Activated T-helper 2 cell treated with anti-CD3 and anti-CD28 coated beads, Interferon-gamma antibody, Interleukin-2, Interleukin-4, amounts not matched to agents 10 μg/mL and 5 μg/mL and 100 μg/mL, durations not matched to agents 14 hours and 24 hours and 36 hours (primary cell): ENCODE data around the gene TEX14. TPM values are rescaled to one million over a fixed set of nuclear protein-coding genes. Genes with fewer than 3 reads are reported as not detected.
A peak's percentile ranks its signal among the peaks of the same experiment; 100 is the strongest.

Experiments used
- DNase-seq: peaks from one replicate; pipeline ENCODE4 v3.0.0; 2021; ENCODE audit warnings: low spot score
- H3K27ac Mint-ChIP-seq: one replicate; pipeline ENCODE4 v1.8.0; 2021; ENCODE audit warnings: mixed read lengths
- H3K27me3 Mint-ChIP-seq: one replicate; pipeline ENCODE4 v1.8.0; 2021; ENCODE audit warnings: low read depth, mixed read lengths
- H3K36me3 Mint-ChIP-seq: one replicate; pipeline ENCODE4 v1.8.0; 2021; ENCODE audit warnings: low read depth, mixed read lengths
- H3K4me1 Mint-ChIP-seq: one replicate; pipeline ENCODE4 v1.8.0; 2021; ENCODE audit warnings: low read depth, mixed read lengths
- H3K4me3 Mint-ChIP-seq: one replicate; pipeline ENCODE4 v1.8.0; 2021; ENCODE audit warnings: low read depth, mild to moderate bottlenecking, moderate library complexity, mixed read lengths
- H3K9me3 Mint-ChIP-seq: one replicate; pipeline ENCODE4 v1.8.0; 2021; ENCODE audit warnings: mixed read lengths
- intact Hi-C: fragments of 100-400 bp; cut with micrococcal nuclease; formaldehyde crosslinking; loops from one replicate; pipeline ENCODE4 v1.15.1; 2023
- total RNA-seq: library from RNA; stranded (reverse); gene quantifications from 2 replicates; pipeline ENCODE4 v1.2.3, GENCODE V29; 2022

The TEX14 gene
- total RNA-seq, 1 donor from 2014 or later, result 0.09 TPM

- DNase-seq, result no peak
- peaks cover 8% of the 10 kb centered on the region for H3K4me1 Mint-ChIP-seq
- H3K4me3 Mint-ChIP-seq, result no peak overlapping the region
- no peaks in the 10 kb centered on the region for H3K27me3 Mint-ChIP-seq
- intact Hi-C loops, result no loop called here
- H3K27ac Mint-ChIP-seq, result no peak overlapping the region
- H3K36me3 Mint-ChIP-seq, result no peaks in the 10 kb centered on the region
- H3K9me3 Mint-ChIP-seq, result no peaks in the 10 kb centered on the region
Measured at GRCh38 chr17:58606934-58607333, 84.9 kb downstream of the TEX14 start.

- H3K9me3 Mint-ChIP-seq, result no peaks in the 10 kb centered on the region
- no peaks in the 10 kb centered on the region for H3K27me3 Mint-ChIP-seq
- intact Hi-C loops, result no loop called here
- H3K4me3 Mint-ChIP-seq, result no peak overlapping the region
- no peak for DNase-seq
- H3K36me3 Mint-ChIP-seq, result no peaks in the 10 kb centered on the region
- H3K4me1 Mint-ChIP-seq, result peaks cover 8% of the 10 kb centered on the region
- H3K27ac Mint-ChIP-seq, result no peak overlapping the region
Measured at GRCh38 chr17:58605986-58606385, 85.9 kb downstream of the TEX14 start.

GRCh38 chr17:58605470-58605869 lies 86.4 kb downstream of the TEX14 start:
- no peaks in the 10 kb centered on the region for H3K27me3 Mint-ChIP-seq
- DNase-seq, result no peak
- H3K36me3 Mint-ChIP-seq, result no peaks in the 10 kb centered on the region
- peaks cover 8% of the 10 kb centered on the region for H3K4me1 Mint-ChIP-seq
- H3K4me3 Mint-ChIP-seq, result no peak overlapping the region
- H3K9me3 Mint-ChIP-seq, result no peaks in the 10 kb centered on the region
- intact Hi-C loops, result no loop called here
- H3K27ac Mint-ChIP-seq, result no peak overlapping the region

GRCh38 chr17:58601976-58602375 lies 89.9 kb downstream of the TEX14 start:
- peaks cover 8% of the 10 kb centered on the region for H3K4me1 Mint-ChIP-seq
- H3K4me3 Mint-ChIP-seq, result no peak overlapping the region
- H3K9me3 Mint-ChIP-seq, result no peaks in the 10 kb centered on the region
- peaks cover 2% of the 10 kb centered on the region for H3K27me3 Mint-ChIP-seq
- intact Hi-C loops, result no loop called here
- no peak overlapping the region for H3K27ac Mint-ChIP-seq
- H3K36me3 Mint-ChIP-seq, result no peaks in the 10 kb centered on the region
- no peak for DNase-seq

DNA sequence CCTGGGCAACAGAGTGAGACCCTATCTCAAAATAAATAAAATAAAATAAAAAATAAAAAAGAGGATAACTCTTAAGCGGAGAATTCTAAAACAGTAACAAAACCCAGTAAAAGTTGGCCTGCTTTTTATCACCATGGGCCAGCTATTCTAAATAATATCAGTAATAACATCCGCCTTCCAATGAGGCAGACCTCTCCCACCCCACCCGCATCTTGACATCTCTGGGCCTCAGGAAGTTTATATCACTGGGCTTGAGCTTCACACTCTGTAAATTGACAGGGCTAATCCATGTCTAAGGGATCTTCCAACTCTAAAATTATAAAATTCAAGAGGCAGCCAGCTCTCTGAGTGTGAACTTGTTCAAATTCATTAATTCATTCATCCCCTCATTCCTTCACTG lies 94.5 kb downstream of the TEX14 start:
- Mint-ChIP-seq H3K4me1 (no peaks in the 10 kb centered on the region), H3K36me3 (no peaks in the 10 kb centered on the region), H3K9me3 (no peaks in the 10 kb centered on the region), H3K4me3 (no peak overlapping the region), H3K27ac (no peak overlapping the region), H3K27me3 (peaks cover 2% of the 10 kb centered on the region)
- no peak for DNase-seq
- intact Hi-C loops, result no loop called here

- H3K9me3 Mint-ChIP-seq, result no peaks in the 10 kb centered on the region
- no peaks in the 10 kb centered on the region for H3K36me3 Mint-ChIP-seq
- H3K4me1 Mint-ChIP-seq, result no peaks in the 10 kb centered on the region
- peaks cover 2% of the 10 kb centered on the region for H3K27me3 Mint-ChIP-seq
- intact Hi-C loops, result no loop called here
- no peak overlapping the region for H3K4me3 Mint-ChIP-seq
- H3K27ac Mint-ChIP-seq, result no peak overlapping the region
- DNase-seq, result no peak
Measured at GRCh38 chr17:58595194-58595792, 96.6 kb downstream of the TEX14 start.

DNA sequence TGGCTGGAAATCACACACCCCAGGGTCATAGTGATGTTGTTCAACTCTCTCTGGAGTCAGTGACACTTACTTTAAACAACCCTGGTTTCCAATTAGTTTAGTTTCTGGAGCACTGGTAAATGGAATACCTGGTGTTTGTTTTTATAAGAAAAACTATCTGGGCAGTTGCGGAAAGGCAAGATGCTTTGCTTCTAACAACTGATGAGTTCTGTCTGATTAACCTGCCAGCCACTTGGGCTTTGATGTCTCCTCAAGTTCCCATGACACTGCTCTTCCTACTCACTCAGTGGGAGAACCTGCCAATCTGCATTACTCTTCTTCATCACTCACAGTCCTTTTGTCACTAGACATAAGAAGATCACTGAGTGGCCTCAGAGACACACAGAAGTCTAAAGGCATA lies 98.7 kb downstream of the TEX14 start:
- Mint-ChIP-seq H3K27ac (no peak overlapping the region), H3K4me1 (no peaks in the 10 kb centered on the region), H3K9me3 (no peaks in the 10 kb centered on the region), H3K36me3 (no peaks in the 10 kb centered on the region), H3K27me3 (no peaks in the 10 kb centered on the region), H3K4me3 (no peak overlapping the region)
- intact Hi-C loops, result no loop called here
- no peak for DNase-seq

- intact Hi-C loops, result no loop called here
- Mint-ChIP-seq H3K27me3 (no peaks in the 10 kb centered on the region), H3K4me3 (no peak overlapping the region), H3K36me3 (no peaks in the 10 kb centered on the region), H3K4me1 (peaks cover 5% of the 10 kb centered on the region), H3K9me3 (no peaks in the 10 kb centered on the region), H3K27ac (no peak overlapping the region)
- no peak for DNase-seq
Measured at GRCh38 chr17:58591455-58591854, 100.4 kb downstream of the TEX14 start.

- intact Hi-C loops, result no loop called here
- no peaks in the 10 kb centered on the region for H3K36me3 Mint-ChIP-seq
- H3K4me3 Mint-ChIP-seq, result no peak overlapping the region
Measured at GRCh38 chr17:58590377-58590776, 101.5 kb downstream of the TEX14 start.

GRCh38 chr17:58587713-58588117 lies 104.1 kb downstream of the TEX14 start:
- H3K27ac Mint-ChIP-seq, result no peak overlapping the region
- peak; percentile 28 for DNase-seq
- no peak overlapping the region for H3K4me3 Mint-ChIP-seq
- H3K27me3 Mint-ChIP-seq, result peaks cover 6% of the 10 kb centered on the region
- intact Hi-C loops, result loop anchor here (1.0 kb wide), 1 partner anchor 418 kb away; no protein-coding TSS in a partner anchor
- H3K9me3 Mint-ChIP-seq, result no peaks in the 10 kb centered on the region
- no peaks in the 10 kb centered on the region for H3K36me3 Mint-ChIP-seq
- H3K4me1 Mint-ChIP-seq, result peaks cover 5% of the 10 kb centered on the region

More at GRCh38 chr17:58590377-58590776, 101.5 kb downstream of the TEX14 start:
- no peak overlapping the region for H3K27ac Mint-ChIP-seq
- peaks cover 5% of the 10 kb centered on the region for H3K4me1 Mint-ChIP-seq
- H3K9me3 Mint-ChIP-seq, result no peaks in the 10 kb centered on the region
- no peak for DNase-seq
- peaks cover 6% of the 10 kb centered on the region for H3K27me3 Mint-ChIP-seq

DNA sequence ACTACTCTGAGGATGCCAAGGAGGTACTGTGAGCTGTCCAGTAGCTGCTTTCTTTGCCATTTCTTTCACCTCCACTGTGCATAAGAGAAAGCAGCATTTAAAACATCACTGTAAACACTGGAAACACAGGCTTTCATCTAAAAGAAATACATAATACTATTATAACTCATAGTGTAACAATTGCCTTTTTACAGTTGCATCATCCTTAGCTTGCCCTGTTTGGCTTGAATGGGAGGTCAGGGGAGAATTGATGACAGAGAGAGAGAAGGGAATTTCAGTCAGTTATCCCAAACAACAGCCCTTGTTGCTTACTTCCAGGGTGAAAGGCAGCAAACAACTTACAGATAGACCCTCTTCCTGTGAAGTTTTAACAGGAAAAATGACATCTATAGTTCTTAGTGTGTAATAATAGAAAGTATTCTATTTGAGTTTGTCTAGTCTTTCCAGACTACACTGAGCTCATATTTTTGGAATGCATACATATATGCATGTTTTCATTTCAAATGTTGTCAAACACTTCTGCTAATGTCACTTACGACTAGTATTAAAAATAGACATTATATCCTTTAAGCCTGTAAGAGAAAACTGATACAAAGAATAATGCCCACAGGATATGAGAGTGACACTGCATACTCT lies 105.7 kb downstream of the TEX14 start:
- Mint-ChIP-seq H3K36me3 (no peaks in the 10 kb centered on the region), H3K4me3 (no peak overlapping the region), H3K27ac (no peak overlapping the region), H3K27me3 (peaks cover 6% of the 10 kb centered on the region), H3K9me3 (no peaks in the 10 kb centered on the region), H3K4me1 (peaks cover 5% of the 10 kb centered on the region)
- DNase-seq, result no peak
- intact Hi-C loops, result no loop called here

DNA sequence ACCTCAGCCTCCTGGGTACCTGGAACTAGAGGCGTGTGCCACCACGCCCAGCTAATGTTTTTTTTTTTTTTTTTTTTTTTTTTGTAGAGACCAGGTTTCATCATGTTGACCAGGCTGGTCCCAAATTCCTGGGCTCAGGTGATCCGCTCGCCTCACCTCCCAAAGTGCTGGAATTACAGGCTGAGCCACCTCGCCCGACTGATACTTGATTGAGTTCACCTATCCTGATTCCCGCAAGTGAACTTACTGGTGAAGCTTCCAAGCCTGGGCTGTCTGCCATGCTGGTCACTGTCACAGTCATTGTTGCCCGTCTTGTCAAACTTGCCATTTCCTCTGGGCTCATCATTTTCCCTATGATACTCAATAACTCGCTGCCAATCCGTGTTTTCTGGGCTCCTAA lies 106.3 kb downstream of the TEX14 start:
- Mint-ChIP-seq H3K27ac (no peak overlapping the region), H3K9me3 (no peaks in the 10 kb centered on the region), H3K27me3 (peaks cover 6% of the 10 kb centered on the region), H3K4me3 (no peak overlapping the region), H3K36me3 (no peaks in the 10 kb centered on the region), H3K4me1 (peaks cover 5% of the 10 kb centered on the region)
- intact Hi-C loops, result no loop called here
- DNase-seq, result no peak

DNA sequence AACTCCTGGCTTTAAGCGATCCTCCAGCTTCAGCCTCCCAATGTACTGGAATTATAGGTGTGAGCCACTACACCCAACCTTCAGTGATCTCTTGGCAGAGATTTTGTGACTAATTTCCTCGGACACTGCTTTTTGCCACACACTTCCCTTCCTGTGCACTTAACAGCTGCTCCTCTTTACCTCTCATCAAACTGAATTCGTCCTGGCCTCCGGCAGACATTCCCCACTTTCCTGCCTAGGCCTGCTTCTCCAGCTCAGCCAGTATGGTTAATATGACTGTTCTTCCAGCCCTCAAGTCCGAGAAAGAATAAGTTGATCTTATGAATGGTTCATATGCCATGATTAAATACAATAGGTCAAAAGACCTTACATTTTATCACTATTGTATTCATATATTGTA lies 108.4 kb downstream of the TEX14 start:
- Mint-ChIP-seq H3K4me3 (no peak overlapping the region), H3K36me3 (no peaks in the 10 kb centered on the region), H3K9me3 (no peaks in the 10 kb centered on the region), H3K27ac (no peak overlapping the region), H3K27me3 (peaks cover 6% of the 10 kb centered on the region), H3K4me1 (peaks cover 5% of the 10 kb centered on the region)
- no peak for DNase-seq
- intact Hi-C loops, result no loop called here
